CD4-positive, alpha-beta memory T cell (primary cell): ENCODE measurements around the gene RUNX2. TPM values are rescaled to one million over a fixed set of nuclear protein-coding genes. Genes with fewer than 3 reads are reported as not detected.

Experiments
- CTCF ChIA-PET: fragments of 350-600 bp; sonication (Branson Sonifier 250); formaldehyde crosslinking; loops from one replicate; lab custom pipeline; 2021; ENCODE audit warnings: inconsistent platforms; ENCODE audit not compliant: partially characterized antibody; lab: Charles Lee
- POLR2A ChIA-PET: fragments of 350-600 bp; sonication (Branson Sonifier 250); formaldehyde crosslinking; loops from one replicate; lab custom pipeline; 2021; ENCODE audit not compliant: partially characterized antibody; lab: Charles Lee
- DNase-seq, 5 donors: peaks; one replicate each; pipeline versions ENCODE4 v3.0.0 to v3.0.0-alpha.2; 2020 to 2022; ENCODE audit warnings: mixed read lengths in 1 of 5
- H3K27ac ChIP-seq: one replicate; pipeline ENCODE4 v1.7.0; 2013; ENCODE audit warnings: low read depth, low read length
- H3K27me3 ChIP-seq: 2 replicates; pipeline ENCODE4 v1.7.0; 2013; ENCODE audit warnings: mild to moderate bottlenecking, low read length, moderate library complexity; ENCODE audit not compliant: insufficient read depth
- H3K36me3 ChIP-seq: 2 replicates; pipeline ENCODE4 v1.7.0; 2013; ENCODE audit warnings: mild to moderate bottlenecking, low read length, moderate library complexity; ENCODE audit not compliant: insufficient read depth
- H3K4me1 ChIP-seq: 2 replicates; pipeline ENCODE4 v1.7.0; 2013; ENCODE audit warnings: mild to moderate bottlenecking, low read length, moderate library complexity; ENCODE audit not compliant: insufficient read depth
- H3K4me3 ChIP-seq, 2 donors: one replicate each; pipeline ENCODE4 v1.7.0; 2013; ENCODE audit warnings: low read length in 2 of 2, mild to moderate bottlenecking in 1 of 2
- H3K9me3 ChIP-seq, 2 donors: one replicate each; pipeline ENCODE4 v1.7.0; 2013; ENCODE audit warnings: low read length in 2 of 2, control low read depth in 1 of 2; ENCODE audit not compliant: control insufficient read depth in 1 of 2
- H3K27ac Mint-ChIP-seq, 7 donors: one replicate each; pipeline ENCODE4 v1.8.0; 2020 to 2021; ENCODE audit warnings: mixed read lengths in 7 of 7, mild to moderate bottlenecking in 6 of 7, inconsistent platforms in 3 of 7, moderate library complexity in 3 of 7
- H3K27me3 Mint-ChIP-seq, 2 donors: one replicate each; pipeline ENCODE4 v1.8.0; 2020 to 2021; ENCODE audit warnings: mixed read lengths in 2 of 2
- H3K36me3 Mint-ChIP-seq, 2 donors: one replicate each; pipeline ENCODE4 v1.8.0; 2020 to 2021; ENCODE audit warnings: mixed read lengths in 2 of 2, inconsistent platforms in 1 of 2, mild to moderate bottlenecking in 1 of 2
- H3K4me1 Mint-ChIP-seq, 4 donors: one replicate each; pipeline ENCODE4 v1.8.0; 2020 to 2021; ENCODE audit warnings: mixed read lengths in 4 of 4, mild to moderate bottlenecking in 1 of 4
- H3K4me3 Mint-ChIP-seq, 8 donors: one replicate each; pipeline ENCODE4 v1.8.0; 2020 to 2021; ENCODE audit warnings: mixed read lengths in 8 of 8, mild to moderate bottlenecking in 7 of 8, moderate library complexity in 6 of 8, inconsistent platforms in 3 of 8
- H3K9me3 Mint-ChIP-seq, 8 donors: one replicate each; pipeline ENCODE4 v1.8.0; 2020 to 2021; ENCODE audit warnings: mixed read lengths in 8 of 8, mild to moderate bottlenecking in 5 of 8, inconsistent platforms in 3 of 8, moderate library complexity in 1 of 8
- intact Hi-C: fragments of 100-400 bp; cut with micrococcal nuclease; formaldehyde crosslinking; loops from one replicate; pipeline ENCODE4 v1.15.1; 2023
- polyA plus RNA-seq, 2 donors: library from polyadenylated mRNA; unstranded; fragments of 300-500 nt; fragmentation: Illumina TruSeq; gene quantifications; one replicate each; pipeline ENCODE4 v1.2.3, GENCODE V29; 2021
- total RNA-seq, 2 experiments: library from RNA; stranded (reverse); gene quantifications; one replicate each; pipeline ENCODE4 v1.2.3, GENCODE V29; 2021

RUNX2 gene
- total and polyA plus RNA-seq, 4 experiments from 2014 or later = 4.5 to 26.6 (median 23.3) TPM

- H3K36me3 ChIP-seq = no peaks in the 10 kb centered on the region
- peaks cover 0 to 2% (median 0%) of the 10 kb centered on the region in 8 donors for H3K9me3 Mint-ChIP-seq
- peaks cover 15% of the 10 kb centered on the region for H3K4me1 ChIP-seq
- H3K4me3 Mint-ChIP-seq = no peak overlapping the region
- peaks cover 0 to 7% of the 10 kb centered on the region in 2 donors for H3K36me3 Mint-ChIP-seq
- H3K27me3 ChIP-seq = no peaks in the 10 kb centered on the region
- H3K9me3 ChIP-seq = no peaks in the 10 kb centered on the region
- POLR2A ChIA-PET = interaction anchor here (1.0 kb wide), 1 partner anchor 9 kb away, joined by 3 read pairs; no protein-coding TSS in a partner anchor
- DNase-seq = no peak
- CTCF ChIA-PET = interaction anchor here (1.1 kb wide), 1 partner anchor 238 kb away, joined by 3 read pairs; no protein-coding TSS in a partner anchor
- H3K4me1 Mint-ChIP-seq = peaks cover 4 to 25% (median 20%) of the 10 kb centered on the region in 4 donors
- peaks cover 0 to 2% of the 10 kb centered on the region in 2 donors for H3K27me3 Mint-ChIP-seq
- H3K4me3 ChIP-seq = no peak overlapping the region
- no peak overlapping the region for H3K27ac Mint-ChIP-seq
- no peak overlapping the region for H3K27ac ChIP-seq
- intact Hi-C loops = no loop called here
Observed at GRCh38 chr6:45657226-45657625, 329.1 kb downstream of the RUNX2 start.

GRCh38 chr6:45658400-45658799 lies 330.3 kb downstream of the RUNX2 start:
- H3K9me3 Mint-ChIP-seq = peaks cover 0 to 2% (median 0%) of the 10 kb centered on the region in 8 donors
- POLR2A ChIA-PET = interaction anchor here (0.6 to 1.7 kb wide), 6 partner anchors 18 to 238 kb away, joined by 3 to 5 read pairs (median 4); no protein-coding TSS in a partner anchor
- H3K27ac Mint-ChIP-seq = peak overlapping the region in 2 of 7 donors; percentile 31 to 43
- CTCF ChIA-PET = no interaction called here
- intact Hi-C loops = no loop called here
- H3K4me1 Mint-ChIP-seq = peaks cover 4 to 25% (median 19%) of the 10 kb centered on the region in 4 donors
- no peak overlapping the region for H3K4me3 Mint-ChIP-seq
- Histone ChIP-seq H3K9me3 (no peaks in the 10 kb centered on the region), H3K27ac (no peak overlapping the region), H3K27me3 (no peaks in the 10 kb centered on the region), H3K36me3 (no peaks in the 10 kb centered on the region), H3K4me3 (no peak overlapping the region), H3K4me1 (peaks cover 15% of the 10 kb centered on the region)
- no peak for DNase-seq
- peaks cover 0 to 7% of the 10 kb centered on the region in 2 donors for H3K36me3 Mint-ChIP-seq
- H3K27me3 Mint-ChIP-seq = peaks cover 0 to 2% of the 10 kb centered on the region in 2 donors

- Histone ChIP-seq H3K27ac (no peak overlapping the region), H3K4me3 (no peak overlapping the region), H3K4me1 (peaks cover 19% of the 10 kb centered on the region), H3K36me3 (no peaks in the 10 kb centered on the region), H3K27me3 (no peaks in the 10 kb centered on the region), H3K9me3 (no peaks in the 10 kb centered on the region)
- ChIA-PET CTCF (no interaction called here), POLR2A (interaction anchor here (0.6 to 1.7 kb wide), 7 partner anchors 18 to 239 kb away, joined by 3 to 5 read pairs (median 3); no protein-coding TSS in a partner anchor)
- H3K4me1 Mint-ChIP-seq = peaks cover 5 to 28% (median 21%) of the 10 kb centered on the region in 4 donors
- intact Hi-C loops = no loop called here
- H3K4me3 Mint-ChIP-seq = peak overlapping the region in 5 of 8 donors; percentile 29 to 69 (median 51)
- DNase-seq = peak in 3 of 5 donors; percentile 17 to 32 (median 26)
- peak overlapping the region in 6 of 7 donors; percentile 16 to 72 (median 42) for H3K27ac Mint-ChIP-seq
- peaks cover under 1 to 2% of the 10 kb centered on the region in 2 donors for H3K27me3 Mint-ChIP-seq
- H3K36me3 Mint-ChIP-seq = peaks cover 0 to 8% of the 10 kb centered on the region in 2 donors
- peaks cover 0 to 2% (median 0%) of the 10 kb centered on the region in 8 donors for H3K9me3 Mint-ChIP-seq
Observed at GRCh38 chr6:45658958-45659357, 330.8 kb downstream of the RUNX2 start.

GRCh38 chr6:45661661-45662060 lies 333.5 kb downstream of the RUNX2 start:
- Histone ChIP-seq H3K36me3 (no peaks in the 10 kb centered on the region), H3K4me3 (no peak overlapping the region), H3K27ac (no peak overlapping the region), H3K4me1 (peaks cover 37% of the 10 kb centered on the region), H3K27me3 (no peaks in the 10 kb centered on the region), H3K9me3 (no peaks in the 10 kb centered on the region)
- Mint-ChIP-seq H3K36me3 (peaks cover 0 to 6% of the 10 kb centered on the region in 2 donors), H3K27me3 (peaks cover 2 to 3% of the 10 kb centered on the region in 2 donors), H3K9me3 (no peaks in the 10 kb centered on the region), H3K4me1 (peaks cover 22 to 55% (median 39%) of the 10 kb centered on the region in 4 donors), H3K4me3 (peak overlapping the region in 3 of 8 donors; percentile 12 to 27 (median 26)), H3K27ac (no peak overlapping the region)
- ChIA-PET POLR2A (interaction anchor here (1.0 to 1.1 kb wide), 2 partner anchors 12 to 72 kb away, joined by 3 to 5 read pairs; no protein-coding TSS in a partner anchor), CTCF (interaction anchor here (1.7 kb wide), 1 partner anchor 53 kb away, joined by 5 read pairs; no protein-coding TSS in a partner anchor)
- no peak for DNase-seq
- intact Hi-C loops = loop anchor here (2.0 to 5.0 kb wide), 2 partner anchors 15 to 74 kb away; no protein-coding TSS in a partner anchor

- H3K9me3 Mint-ChIP-seq = peaks cover 0 to 2% (median 0%) of the 10 kb centered on the region in 8 donors
- H3K36me3 ChIP-seq = no peaks in the 10 kb centered on the region
- H3K36me3 Mint-ChIP-seq = peaks cover 0 to 3% of the 10 kb centered on the region in 2 donors
- peaks cover 31% of the 10 kb centered on the region for H3K4me1 ChIP-seq
- no peak overlapping the region for H3K4me3 ChIP-seq
- intact Hi-C loops = loop anchor here (5.0 kb wide), 1 partner anchor 76 kb away; no protein-coding TSS in a partner anchor
- peak overlapping the region; percentile 54 to 81 (median 74) for H3K4me3 Mint-ChIP-seq
- no peaks in the 10 kb centered on the region for H3K9me3 ChIP-seq
- peaks cover 22 to 56% (median 37%) of the 10 kb centered on the region in 4 donors for H3K4me1 Mint-ChIP-seq
- H3K27me3 ChIP-seq = no peaks in the 10 kb centered on the region
- ChIA-PET CTCF (interaction anchor here (0.8 to 1.9 kb wide), 7 partner anchors 9 to 77 kb away, joined by 3 to 6 read pairs (median 3); no protein-coding TSS in a partner anchor), POLR2A (interaction anchor here (0.6 to 2.1 kb wide), 9 partner anchors 12 to 244 kb away, joined by 3 to 8 read pairs (median 4); no protein-coding TSS in a partner anchor)
- no peak overlapping the region for H3K27ac ChIP-seq
- peak overlapping the region in 4 of 7 donors; percentile 8 to 57 (median 27) for H3K27ac Mint-ChIP-seq
- DNase-seq = peak in 4 of 5 donors; percentile 36 to 49 (median 42)
- H3K27me3 Mint-ChIP-seq = peaks cover 2 to 3% of the 10 kb centered on the region in 2 donors
Observed at GRCh38 chr6:45663251-45664221, 335.4 kb downstream of the RUNX2 start.

GRCh38 chr6:45664707-45665106 lies 336.6 kb downstream of the RUNX2 start:
- DNase-seq = no peak
- Mint-ChIP-seq H3K9me3 (peaks cover 0 to 2% (median 0%) of the 10 kb centered on the region in 8 donors), H3K4me1 (peaks cover 18 to 44% (median 28%) of the 10 kb centered on the region in 4 donors), H3K4me3 (peak overlapping the region in 5 of 8 donors; percentile 1 to 72 (median 32)), H3K27me3 (peaks cover 2 to 3% of the 10 kb centered on the region in 2 donors), H3K27ac (peak overlapping the region in 1 of 7 donors; percentile 17), H3K36me3 (peaks cover 0 to 3% of the 10 kb centered on the region in 2 donors)
- no peaks in the 10 kb centered on the region for H3K27me3 ChIP-seq
- H3K4me3 ChIP-seq = no peak overlapping the region
- H3K9me3 ChIP-seq = no peaks in the 10 kb centered on the region
- no peaks in the 10 kb centered on the region for H3K36me3 ChIP-seq
- CTCF ChIA-PET = interaction anchor here (0.9 to 2.7 kb wide), 2 partner anchors 11 kb away, joined by 3 to 9 read pairs; no protein-coding TSS in a partner anchor
- POLR2A ChIA-PET = interaction anchor here (0.8 to 2.1 kb wide), 4 partner anchors 13 to 287 kb away, joined by 3 to 8 read pairs (median 4); partner anchors contain the start of gene SUPT3H
- H3K4me1 ChIP-seq = peaks cover 21% of the 10 kb centered on the region
- H3K27ac ChIP-seq = no peak overlapping the region
- intact Hi-C loops = loop anchor here (5.0 kb wide), 1 partner anchor 77 kb away; no protein-coding TSS in a partner anchor
